Glomerular visceral epithelial cell (primary cell): ENCODE measurements around the gene ORC5.
"Not testable (repeated sequence)": the region's sequence is repeated elsewhere in the genome, so short reads cannot be mapped to it uniquely, and the experiment has no call there.

Experiments used
- DNase-seq: peaks from one replicate; pipeline ENCODE4 v3.0.0-alpha.2; 2016; ENCODE audit errors: extremely low spot score

ORC5 gene

DNA sequence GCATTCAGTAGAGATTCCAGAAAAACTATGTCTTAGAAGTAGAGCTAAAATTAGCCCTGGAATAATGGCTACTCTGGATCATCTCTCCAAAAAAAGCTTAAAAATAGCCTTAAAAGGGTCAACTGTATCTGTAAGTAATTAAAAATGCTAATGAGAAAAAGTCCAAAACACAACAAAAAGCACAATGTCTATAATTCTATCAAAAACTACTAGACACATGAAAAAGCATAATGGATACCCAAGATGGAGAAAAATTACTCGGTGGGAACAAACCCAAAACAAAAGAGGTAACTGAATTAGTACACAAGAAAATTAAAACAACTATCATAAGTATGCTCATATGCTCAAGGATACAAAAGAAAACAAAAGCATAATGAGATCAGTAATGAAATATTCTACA lies 15.4 kb downstream of the ORC5 start:
- DNase-seq = no peak

DNA sequence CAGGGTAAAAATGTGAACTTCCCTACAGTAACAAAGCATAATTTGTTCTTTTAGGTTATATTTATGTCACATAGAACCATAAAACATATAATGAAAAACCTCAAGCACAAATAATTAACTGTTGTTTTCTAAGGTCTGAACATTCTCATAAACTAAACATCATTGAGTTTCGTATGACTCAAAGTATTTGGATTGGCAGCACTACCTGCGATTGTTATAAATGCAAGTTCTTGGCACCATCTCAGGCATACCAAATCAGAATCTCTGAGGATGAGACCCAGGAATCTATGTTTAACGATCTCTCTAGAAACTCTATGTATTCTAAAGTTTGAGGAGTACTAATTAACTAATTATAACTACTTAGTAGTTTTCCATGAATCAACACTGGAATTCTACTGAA lies 22.5 kb downstream of the ORC5 start:
- DNase-seq = no peak

DNA sequence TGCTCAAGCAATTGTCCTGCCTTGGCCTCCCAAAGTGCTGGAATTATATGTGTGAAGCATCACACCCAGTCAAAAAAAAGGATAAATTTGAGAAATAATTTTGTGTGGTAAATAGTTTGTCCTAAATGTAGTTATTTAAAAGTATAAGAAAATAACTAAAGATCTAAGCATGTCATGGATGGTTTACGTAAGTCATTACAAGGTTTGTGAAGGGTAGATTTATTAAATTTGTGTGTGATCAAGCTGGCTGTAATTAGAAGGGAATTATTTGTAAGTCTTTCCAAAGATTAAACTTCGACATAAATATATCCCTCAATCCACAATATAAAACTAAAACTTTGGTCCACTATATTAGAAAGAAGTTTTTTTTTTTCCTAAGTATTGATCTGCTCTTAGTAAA lies 28.6 kb downstream of the ORC5 start:
- DNase-seq = no peak

DNA sequence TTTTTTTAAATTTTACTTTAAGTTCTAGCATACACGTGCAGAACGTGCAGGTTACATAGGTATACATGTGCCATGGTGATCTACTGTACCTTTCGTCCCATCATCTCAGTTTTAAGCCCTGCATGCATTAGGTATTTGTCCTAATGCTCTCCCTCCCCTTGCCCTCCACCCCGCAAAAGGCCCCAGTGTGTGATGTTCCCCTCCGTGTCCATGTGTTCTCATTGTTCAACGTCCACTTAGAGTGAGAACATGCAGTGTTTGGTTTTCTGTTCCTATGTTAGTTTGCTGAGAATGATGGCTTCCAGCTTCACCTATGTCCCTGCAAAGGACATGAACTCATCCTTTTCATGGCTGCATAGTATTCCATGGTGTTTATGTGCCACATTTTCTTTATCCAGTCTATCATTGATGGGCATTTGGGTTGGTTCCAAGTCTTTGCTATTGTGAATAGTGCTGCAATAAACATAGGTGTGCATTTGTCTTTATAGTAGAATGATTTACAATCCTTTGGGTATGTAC lies 30.2 kb downstream of the ORC5 start:
- not testable (repeated sequence) for DNase-seq

DNA sequence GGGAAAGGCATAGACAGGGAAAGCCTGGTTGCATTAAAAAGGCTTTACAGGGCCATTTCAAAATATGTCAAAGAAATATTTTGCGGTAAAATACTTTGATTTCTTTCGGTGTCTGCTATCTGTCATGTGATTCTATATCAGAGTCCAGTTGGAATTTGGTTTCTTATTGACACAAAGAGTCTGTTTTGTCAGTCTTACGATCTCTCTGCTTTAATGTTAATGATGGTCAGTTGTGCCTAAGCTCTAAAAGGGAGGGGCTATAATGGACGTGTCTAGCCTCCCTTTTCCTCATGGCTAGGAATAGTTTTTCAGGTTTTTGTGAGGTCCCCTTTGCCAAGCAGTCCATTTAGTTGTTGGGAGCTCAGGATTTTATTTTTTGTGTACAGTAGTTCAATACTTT lies 31.5 kb downstream of the ORC5 start:
- DNase-seq = no peak

DNA sequence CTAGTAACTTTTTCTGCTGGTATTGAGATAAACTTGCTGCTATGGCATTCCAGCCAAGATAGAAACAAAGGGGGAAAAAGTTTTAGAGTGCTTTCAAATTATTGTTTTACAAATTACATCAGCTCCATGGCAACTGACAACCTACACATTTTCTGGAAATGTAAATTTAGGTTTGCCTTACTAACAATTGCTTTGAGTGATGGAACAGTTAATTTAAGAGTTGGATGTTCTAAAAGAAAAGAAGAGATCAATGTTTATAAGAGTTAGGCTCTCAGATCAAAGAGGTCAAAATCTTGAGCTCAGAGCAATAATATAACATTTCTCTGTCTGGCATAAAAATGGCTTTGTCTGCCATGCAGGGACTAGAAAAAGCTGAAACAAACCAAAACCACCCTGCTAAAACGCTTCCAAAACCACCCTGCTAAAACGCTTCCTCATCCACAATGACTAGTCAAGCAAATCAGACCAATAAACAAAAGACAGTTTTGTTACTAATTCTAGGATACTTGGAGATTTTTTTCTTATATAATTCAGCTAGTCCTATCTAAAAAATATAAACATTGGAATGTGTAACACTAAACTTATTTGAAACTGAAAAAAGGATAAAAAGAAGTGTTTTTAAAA lies 32.3 kb downstream of the ORC5 start:
- no peak for DNase-seq

DNA sequence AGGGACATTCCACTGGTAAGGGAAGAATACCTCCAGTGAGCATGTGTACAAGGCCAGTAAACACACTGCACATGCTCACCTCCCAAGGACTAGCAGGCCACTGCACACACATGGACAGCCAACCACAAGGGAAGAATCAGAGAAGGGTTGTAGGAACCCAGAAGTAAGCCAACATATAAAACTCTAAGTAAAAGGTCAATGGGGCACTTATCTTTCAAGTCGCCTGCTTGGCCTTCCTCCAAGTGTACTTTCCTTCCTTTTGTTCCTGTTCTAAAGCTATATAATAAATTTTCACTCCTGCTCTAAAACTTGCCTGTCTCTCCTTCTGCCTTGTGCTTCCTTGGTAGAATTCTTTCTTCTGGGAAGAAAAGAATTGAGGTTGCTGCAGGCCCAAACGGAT lies 33.0 kb downstream of the ORC5 start:
- no peak for DNase-seq

DNA sequence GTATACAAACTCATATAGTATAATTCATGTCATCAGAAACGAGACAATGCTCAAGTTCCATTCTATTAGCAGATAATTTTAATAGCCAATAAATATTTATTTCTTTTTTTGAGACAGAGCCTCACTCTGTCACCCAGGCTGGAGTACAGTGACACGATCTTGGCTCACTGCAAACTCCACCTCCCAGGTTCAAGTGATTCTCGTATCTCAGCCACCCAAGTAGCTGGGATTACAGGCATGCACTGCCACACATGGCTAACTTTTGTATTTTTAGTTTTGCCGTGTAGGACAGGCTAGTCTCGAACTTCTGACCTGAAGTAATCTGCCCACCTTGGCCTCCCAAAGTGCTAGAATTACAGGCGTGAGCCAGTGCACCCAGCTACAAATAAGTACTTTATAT lies 45.7 kb downstream of the ORC5 start:
- no peak for DNase-seq

DNA sequence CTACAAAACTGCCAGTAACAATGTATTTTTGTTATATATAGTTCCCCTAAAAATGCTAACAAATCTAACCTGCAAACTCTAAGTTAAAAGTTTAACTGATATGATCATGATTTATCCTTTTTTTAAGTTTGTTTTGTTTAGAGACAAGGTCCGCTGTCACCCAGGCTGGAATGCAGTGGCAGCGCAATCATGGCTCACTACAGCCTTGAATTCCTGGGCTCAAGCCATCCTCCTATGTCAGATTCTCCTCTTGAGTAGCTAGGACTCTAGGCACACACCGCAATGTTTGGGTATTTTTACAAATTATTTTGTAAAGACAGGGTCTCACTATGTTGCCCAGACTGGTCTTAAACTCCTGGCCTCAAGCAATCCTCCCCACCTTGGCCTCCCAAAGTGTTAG lies 46.6 kb downstream of the ORC5 start:
- no peak for DNase-seq

DNA sequence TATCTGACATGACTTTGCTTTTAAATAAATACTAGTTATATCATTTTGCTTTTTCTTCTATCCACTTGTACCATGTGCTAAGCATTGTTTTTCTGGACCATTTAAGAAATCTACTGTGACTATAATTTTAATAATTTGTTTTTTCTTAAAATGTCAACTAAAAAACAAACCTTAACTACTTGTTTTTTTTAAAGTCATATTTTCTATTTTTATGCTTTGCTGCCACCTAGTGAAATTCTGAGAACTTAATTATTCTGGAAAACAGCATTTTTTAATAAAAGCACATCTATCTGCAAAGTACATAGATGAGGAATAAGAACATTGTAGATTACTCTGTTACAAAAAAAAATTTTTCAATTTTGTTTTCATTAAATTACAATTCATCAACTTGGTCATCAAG lies 47.4 kb downstream of the ORC5 start:
- DNase-seq = peak; percentile 8

DNA sequence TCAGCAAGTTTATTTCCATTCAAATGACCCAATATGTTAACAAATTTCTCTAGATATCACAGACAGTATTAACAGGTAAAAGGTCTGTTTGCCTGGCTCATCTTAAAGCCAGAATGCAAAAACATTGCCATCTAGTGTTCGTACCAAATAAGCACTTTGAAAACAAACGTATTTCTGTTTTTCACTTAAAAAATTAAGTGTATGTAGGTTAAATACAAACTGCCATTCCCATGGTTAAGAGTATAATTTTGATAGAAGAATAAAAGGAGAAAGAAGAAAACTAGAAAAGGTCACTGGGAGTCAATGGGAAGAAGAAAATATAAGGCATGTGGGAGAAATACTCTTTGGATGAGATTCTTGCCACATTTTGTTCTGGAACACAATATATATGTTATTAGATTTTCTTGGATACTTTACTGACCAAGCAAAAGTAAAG lies 51.0 kb downstream of the ORC5 start:
- peak; percentile 20 for DNase-seq

DNA sequence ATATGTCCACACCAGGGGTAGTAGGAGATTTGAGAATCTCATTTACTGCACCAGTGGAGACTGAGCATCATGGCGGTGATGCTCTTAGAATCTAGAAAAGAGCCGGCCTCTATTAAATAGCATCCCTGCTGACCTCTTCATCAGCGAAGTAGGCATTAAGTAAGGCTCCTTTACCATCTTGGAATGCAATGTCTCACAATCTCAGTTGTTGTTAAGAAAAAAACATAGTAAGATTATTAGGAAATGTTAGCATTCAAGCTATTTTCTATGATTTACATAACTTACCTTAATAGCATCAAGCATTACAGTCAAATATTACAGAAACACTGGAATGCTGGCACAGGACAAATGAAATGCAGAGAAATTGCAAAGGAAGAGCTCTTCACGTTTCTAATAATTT lies 54.5 kb downstream of the ORC5 start:
- no peak for DNase-seq

DNA sequence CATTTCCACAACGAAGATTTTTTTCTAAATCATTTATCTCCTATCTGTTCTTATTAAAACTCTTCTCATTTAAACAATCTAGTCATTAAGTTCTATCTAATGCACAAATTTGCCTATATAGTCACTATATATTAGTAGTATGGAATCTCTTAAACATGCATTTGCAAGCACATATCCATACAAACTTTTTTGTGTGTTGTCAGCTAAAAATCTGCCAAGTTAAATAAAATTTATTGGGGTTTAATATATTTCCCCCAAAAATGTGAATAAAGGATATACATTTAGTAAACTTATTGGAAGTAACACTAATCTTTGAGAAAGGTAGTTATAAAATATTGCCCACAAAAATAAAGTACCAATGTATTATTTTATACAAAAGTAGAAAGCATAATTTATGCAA lies 55.3 kb downstream of the ORC5 start:
- DNase-seq = no peak

DNA sequence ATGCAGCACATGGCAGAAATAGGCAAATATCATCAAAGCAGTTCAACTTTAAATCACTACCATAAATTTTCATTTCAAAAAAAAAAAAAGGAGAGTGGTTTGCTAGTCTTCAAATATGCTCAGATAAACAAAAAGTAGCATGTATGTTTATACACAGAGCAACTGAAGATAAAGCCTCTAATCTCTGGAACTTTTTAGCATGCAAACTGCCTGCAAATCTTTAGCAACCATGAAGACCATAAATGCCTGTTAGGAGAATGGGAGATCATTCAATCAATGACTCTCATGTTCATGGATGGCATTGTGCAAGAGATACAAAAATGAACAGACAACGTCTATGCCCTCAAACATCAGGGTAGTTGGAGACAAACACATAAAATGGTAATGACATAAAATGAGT lies 57.3 kb downstream of the ORC5 start:
- DNase-seq = no peak

DNA sequence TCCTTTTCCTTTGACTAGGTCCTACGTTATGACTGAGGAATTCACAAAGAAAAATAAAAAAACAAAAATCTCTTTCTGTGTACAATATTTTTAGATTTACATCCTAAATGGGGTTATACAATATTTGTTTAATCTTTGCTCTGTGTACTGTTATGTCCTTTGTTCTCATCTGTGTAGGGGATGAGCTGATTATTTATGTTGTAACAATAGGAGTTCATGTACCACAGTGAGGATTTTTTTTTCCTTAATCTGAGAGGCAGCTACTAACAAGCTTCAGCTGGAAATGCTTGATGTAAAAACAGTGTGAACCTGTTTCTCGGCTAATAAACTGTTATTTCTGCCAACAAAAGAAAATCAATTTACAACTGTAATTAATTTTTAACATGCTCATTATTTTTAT lies 58.0 kb downstream of the ORC5 start:
- no peak for DNase-seq

DNA sequence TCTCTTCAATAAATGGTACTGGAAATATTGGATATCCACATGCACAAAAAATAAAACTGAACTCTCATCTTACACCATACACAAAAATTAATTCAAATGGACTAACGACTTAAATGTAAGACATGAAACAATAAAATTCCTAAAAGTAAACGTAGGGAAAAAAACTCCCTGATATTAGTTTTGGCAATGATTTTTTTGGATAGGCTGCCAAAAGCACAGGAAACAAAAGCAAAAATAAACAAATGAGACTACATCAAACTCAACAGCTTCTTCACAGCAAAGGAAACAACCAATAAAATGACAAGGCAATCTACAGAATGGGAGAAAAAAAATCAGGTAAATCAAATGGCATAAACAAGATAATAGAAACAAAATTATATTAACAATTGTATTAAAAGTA lies 65.7 kb downstream of the ORC5 start:
- no peak for DNase-seq

DNA sequence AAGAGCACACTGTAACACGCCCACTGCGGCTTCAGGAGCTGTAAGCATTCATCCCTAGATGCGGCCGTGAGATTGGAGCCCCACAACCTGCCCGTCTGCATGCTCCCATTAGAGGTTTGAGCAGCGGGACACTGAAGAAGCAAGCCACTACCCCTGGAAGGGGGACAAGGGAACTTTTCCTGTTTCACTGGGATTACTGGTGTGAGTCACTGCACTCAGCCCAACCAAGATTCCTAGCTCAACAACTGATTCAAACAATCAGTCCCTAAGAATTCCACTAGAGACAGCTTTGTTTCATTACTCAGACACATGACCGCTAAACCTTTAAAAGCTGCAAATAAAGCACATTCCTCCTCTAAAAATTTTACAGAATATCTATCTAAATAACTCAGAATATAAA lies 69.8 kb downstream of the ORC5 start:
- DNase-seq = peak; percentile 30

DNA sequence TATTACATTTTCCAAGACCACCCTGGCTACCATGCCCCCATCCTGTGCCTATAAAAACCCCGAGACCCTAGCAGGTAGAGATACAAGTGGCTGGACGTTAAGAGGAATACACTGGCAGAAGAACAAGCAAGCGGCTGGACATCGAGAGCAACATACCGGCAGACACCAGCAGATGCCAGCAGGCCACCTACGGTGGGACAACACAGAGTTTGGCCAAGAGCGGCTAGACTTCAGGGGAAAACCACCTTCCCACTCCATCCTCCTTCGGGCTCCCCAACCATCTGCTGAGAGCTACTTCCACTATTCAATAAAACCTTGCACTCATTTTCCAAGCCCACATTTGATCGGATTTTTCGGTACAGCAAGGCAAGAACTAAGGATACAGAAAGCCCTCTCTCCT lies 70.3 kb downstream of the ORC5 start:
- no peak for DNase-seq

DNA sequence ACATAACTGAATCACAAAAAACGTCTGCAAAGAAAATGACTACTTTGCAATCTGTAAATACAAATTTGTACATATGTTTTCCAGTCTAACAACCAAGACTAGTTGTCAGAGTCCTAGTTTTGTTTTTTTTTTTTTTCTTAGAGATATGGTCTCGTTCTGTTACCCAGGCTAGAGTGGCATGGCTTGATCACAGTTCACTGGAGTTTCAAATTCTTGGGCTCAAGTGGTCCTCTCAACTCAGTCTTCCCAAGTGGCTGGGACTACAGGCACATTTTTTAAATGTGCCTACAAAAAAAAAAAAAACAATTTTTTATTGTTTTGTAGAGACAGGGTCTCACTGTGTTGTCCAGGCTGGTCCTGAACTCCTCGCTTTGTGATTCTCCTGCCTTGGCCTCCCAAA lies 70.8 kb downstream of the ORC5 start:
- DNase-seq = no peak

DNA sequence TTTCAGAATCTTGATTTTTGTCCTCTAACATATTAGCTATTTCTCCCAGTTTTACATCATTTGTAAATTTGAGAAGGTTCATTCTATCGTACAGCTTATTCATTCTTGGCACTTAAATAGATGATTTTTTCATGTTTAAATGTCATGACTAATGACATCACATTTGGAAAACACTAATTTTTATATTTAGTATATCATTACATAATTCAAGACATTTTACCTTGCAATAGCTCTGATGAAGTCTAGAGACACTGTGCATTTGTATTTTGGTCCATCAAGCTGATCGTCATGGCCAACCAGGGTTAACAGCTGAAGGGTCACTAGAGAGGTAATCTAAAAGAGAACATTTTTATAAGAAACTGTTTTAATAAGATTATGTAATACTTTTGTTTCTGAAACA lies 71.3 kb downstream of the ORC5 start:
- DNase-seq = no peak

DNA sequence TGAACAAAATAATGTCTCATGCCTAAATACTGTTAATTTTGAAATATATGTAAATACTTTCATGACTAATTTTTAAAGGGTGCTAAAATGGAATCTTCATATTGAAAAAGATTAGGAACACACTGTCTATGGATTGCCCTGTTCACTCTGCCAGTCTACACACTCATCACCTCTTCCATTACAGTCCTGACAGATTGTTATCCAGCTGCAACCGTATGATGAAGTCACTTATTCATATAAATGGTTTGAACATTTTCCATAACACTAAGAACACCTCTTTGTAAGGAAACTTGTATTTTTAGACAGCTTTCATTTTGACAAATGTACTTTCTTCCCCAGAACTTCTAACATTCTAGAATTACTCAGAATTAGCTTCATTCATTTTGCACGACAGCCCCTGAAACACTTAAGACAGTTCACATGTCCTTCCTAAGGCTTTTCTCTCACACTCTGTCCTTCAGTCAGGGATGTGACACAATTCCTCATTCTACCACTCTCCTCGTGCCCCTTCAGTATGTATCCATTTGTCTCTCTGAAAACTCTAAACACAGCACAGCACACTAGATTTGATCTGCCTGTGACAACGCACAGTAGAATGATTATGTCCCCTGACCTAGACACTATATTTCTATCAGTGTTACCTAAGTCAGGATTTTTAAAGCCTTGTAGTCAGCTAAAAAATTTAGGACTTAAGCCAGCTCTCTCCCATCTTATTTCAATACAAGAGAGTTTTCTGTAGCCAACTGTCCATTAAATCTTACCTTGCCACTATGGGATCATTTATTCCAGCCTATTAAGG lies 71.9 kb downstream of the ORC5 start:
- no peak for DNase-seq

DNA sequence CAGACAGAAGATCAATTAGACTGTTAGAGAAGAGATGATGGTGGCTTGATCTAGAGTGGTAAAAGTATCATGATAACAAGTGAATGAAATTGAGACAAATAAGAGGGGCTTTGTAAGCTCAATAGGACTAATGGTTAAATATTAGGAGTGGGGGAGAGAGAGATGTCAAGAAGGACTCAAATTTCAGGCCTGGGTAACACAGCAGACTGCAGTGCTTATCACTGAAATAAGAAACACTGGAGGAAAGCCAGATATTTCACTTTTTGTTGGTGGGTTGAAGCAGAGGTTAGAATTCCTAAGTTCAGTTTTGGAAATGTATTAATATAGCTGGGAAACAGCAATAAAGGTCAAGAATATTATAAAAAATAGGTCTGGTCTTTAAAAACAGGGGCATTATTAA lies 74.6 kb downstream of the ORC5 start:
- DNase-seq = no peak

DNA sequence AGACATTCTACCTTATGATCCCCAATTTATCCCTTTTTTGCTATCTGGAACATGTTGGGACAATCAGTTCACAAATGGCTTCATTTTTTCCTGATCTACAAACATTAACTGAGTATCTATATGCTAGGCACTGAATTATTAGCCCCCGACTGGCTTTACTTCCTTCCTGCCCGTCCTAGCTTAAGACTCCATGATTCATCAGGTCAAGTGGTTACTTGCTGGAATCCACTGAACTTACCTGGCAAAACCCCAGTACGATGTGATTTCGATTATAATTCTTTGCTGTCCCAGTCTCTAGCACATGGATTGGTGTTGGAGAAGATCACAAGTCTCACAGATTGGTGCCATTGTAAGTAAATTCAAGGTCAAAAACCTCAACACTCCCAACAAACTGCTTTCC lies 77.1 kb downstream of the ORC5 start:
- no peak for DNase-seq

DNA sequence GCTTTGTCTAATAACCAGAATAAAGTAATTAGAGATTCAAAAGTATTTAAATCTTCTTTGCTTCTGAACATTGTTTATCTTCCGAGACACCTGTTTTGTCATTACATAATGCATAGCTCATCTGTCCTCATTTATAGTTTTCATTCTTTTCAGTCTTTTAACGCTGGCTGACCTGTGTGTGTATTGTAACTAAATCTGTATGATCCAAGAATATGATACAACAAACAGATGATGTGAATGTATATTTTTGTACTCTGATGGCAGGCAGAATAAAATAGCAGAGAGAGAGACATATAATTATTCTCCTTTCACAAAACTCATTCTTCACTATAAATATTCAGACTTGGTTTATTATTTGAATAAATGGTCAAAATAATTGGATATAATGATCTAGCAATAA lies 80.6 kb downstream of the ORC5 start:
- DNase-seq = no peak
